GM12892 (cell line): ENCODE data around the gene BRAT1.

Experiments
- POLR2A ChIP-seq: IDR thresholded peaks from 2 replicates; pipeline ENCODE4 v1.6.1; 2011; ENCODE audit warnings: low read depth, low read length, control low read depth
- POLR2AphosphoS5 ChIP-seq: IDR thresholded peaks from 2 replicates; pipeline ENCODE4 v1.6.1; 2011; ENCODE audit warnings: low read depth, low read length, control low read depth

DNA sequence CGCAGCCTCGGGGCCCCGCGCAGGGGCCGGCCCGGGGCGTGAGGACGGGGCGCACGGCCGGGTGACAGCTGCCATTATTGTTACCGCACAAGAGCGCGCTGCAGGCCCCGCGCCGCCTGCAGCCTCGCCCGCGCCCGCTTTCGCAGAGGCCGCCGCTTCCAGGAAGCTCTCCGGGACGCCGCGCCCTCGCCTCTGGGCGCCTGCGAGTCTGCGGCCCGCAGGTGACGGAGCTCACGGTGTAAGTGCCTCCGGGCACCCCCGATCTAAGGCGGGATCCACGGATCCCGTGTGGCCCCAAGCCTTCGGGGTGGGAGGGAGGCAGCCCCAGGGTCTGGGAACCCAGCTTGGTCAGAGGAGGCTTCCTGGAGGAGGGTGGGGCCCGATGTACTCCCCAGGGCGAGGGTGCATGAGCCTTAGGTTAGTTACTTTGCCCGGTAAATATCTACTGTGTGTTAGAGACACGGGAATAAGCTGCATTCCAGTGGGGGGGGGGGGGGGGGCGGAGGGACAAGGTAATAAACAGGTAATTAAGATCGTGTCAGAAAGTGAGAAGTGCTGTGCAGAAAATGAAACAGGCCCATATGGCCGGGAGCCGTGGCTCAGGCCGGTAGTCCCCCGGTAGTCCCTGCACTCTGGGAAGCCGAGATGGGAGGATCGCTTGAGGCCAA is 4.1 kb upstream of the BRAT1 start:
- TF ChIP-seq POLR2AphosphoS5 (no peak), POLR2A (no peak)
